Esophagus squamous epithelium (tissue), 4 donors: ENCODE results near the gene CDKN2B.

Experiments used
- CTCF ChIP-seq, 6 experiments: fragments of 450-650 bp in 4 of 6; fragments of 200-600 bp in 2 of 6; sonication (generic) in 2 of 6; IDR thresholded peaks; one replicate each; pipeline ENCODE4 v1.5.1; 2016 to 2019; ENCODE audit warnings: antibody characterized with exemption in 6 of 6, mild to moderate bottlenecking in 4 of 6, moderate library complexity in 4 of 6
- POLR2A ChIP-seq, 4 donors: fragments of 450-650 bp; IDR thresholded peaks; one replicate each; pipeline ENCODE4 v1.6.1; 2017; ENCODE audit warnings: antibody characterized with exemption in 4 of 4, mild to moderate bottlenecking in 4 of 4, moderate library complexity in 3 of 4

- TF ChIP-seq CTCF (IDR thresholded peaks at IDR 0.05) (no peak), POLR2A (IDR thresholded peaks at IDR 0.05) (no peak)
Observed at GRCh38 chr9:22022396-22022795, 13.3 kb upstream of the CDKN2B start.
